HEK293 (cell line): ENCODE results near the gene LPP.

ENCODE experiments used
- CTCF ChIA-PET: fragments of 350-600 bp; formaldehyde crosslinking; extraction: SDS; loops from one replicate; lab custom pipeline; 2021; ENCODE audit warnings: antibody characterized with exemption; lab: Yijun Ruan, JAX
- POLR2A ChIA-PET: fragments of 300-600 bp; formaldehyde crosslinking; extraction: SDS; loops from one replicate; lab custom pipeline; 2020; ENCODE audit warnings: antibody characterized with exemption, inconsistent platforms; lab: Yijun Ruan, JAX
- H3K27ac ChIP-seq: fragments of 200-500 bp; sonication (Bioruptor generic); 2 replicates; pipeline ENCODE4 v1.5.1; 2014; ENCODE audit warnings: low read depth, low read length, control low read depth, inconsistent platforms; ENCODE audit errors: extremely low read depth
- H3K36me3 ChIP-seq, 2 experiments: fragments of 200-500 bp in 1 of 2; sonication (Bioruptor generic) in 1 of 2; 1 replicate in 1 of 2; 2 replicates in 1 of 2; pipeline ENCODE4 v1.5.1; 2014 to 2017; ENCODE audit warnings: inconsistent platforms in 2 of 2, low read length in 2 of 2; ENCODE audit not compliant: control insufficient read depth in 2 of 2, insufficient read depth in 1 of 2
- H3K4me1 ChIP-seq: fragments of 200-500 bp; sonication (Bioruptor generic); 2 replicates; pipeline ENCODE4 v1.5.1; 2014; ENCODE audit warnings: mild to moderate bottlenecking, low read length, inconsistent platforms; ENCODE audit not compliant: control insufficient read depth, insufficient read depth
- H3K4me3 ChIP-seq: 2 replicates; pipeline ENCODE4 v1.5.1; 2011; ENCODE audit warnings: low read depth, mild to moderate bottlenecking, control low read depth, low read length, moderate library complexity
- H3K9me3 ChIP-seq: fragments of 200-500 bp; sonication (Bioruptor generic); 2 replicates; pipeline ENCODE4 v1.5.1; 2014; ENCODE audit warnings: low read depth, low read length, inconsistent platforms; ENCODE audit not compliant: control insufficient read depth, insufficient read depth
- INSM2 ChIP-seq: fragments of 450-650 bp; formaldehyde crosslinking; IDR thresholded peaks from 2 replicates; pipeline ENCODE4 v1.5.1; 2016; ENCODE audit warnings: missing biosample characterization, missing genetic modification characterization
- PRDM1 ChIP-seq: fragments of 450-650 bp; formaldehyde crosslinking; IDR thresholded peaks from 2 replicates; pipeline ENCODE4; 2016; ENCODE audit warnings: missing biosample characterization, missing genetic modification characterization
- TCF7L2 ChIP-seq: IDR thresholded peaks from 2 replicates; pipeline ENCODE4 v1.6.1; 2011; ENCODE audit warnings: low read depth, mild to moderate bottlenecking, inconsistent platforms, low read length, moderate library complexity, borderline replicate concordance
- ZBTB44 ChIP-seq: fragments of 450-650 bp; IDR thresholded peaks from 2 replicates; pipeline ENCODE4 v1.5.1; 2018; ENCODE audit warnings: missing biosample characterization, mild to moderate bottlenecking, missing genetic modification characterization
- ZFHX2 ChIP-seq: fragments of 450-650 bp; formaldehyde crosslinking; conservative IDR thresholded peaks from 2 replicates; pipeline ENCODE4 v1.5.1; 2016; ENCODE audit warnings: missing biosample characterization, missing genetic modification characterization
- ZFP37 ChIP-seq: fragments of 450-650 bp; formaldehyde crosslinking; IDR thresholded peaks from 2 replicates; pipeline ENCODE4 v1.5.1; 2016; ENCODE audit warnings: missing biosample characterization, missing genetic modification characterization
- ZNF132 ChIP-seq: fragments of 450-650 bp; formaldehyde crosslinking; IDR thresholded peaks from 2 replicates; pipeline ENCODE4 v1.5.1; 2017; ENCODE audit warnings: missing biosample characterization, missing genetic modification characterization, borderline replicate concordance
- ZNF157 ChIP-seq: fragments of 450-650 bp; formaldehyde crosslinking; IDR thresholded peaks from 2 replicates; pipeline ENCODE4 v1.5.1; 2016; ENCODE audit warnings: missing biosample characterization, missing genetic modification characterization
- ZNF175 ChIP-seq: fragments of 450-650 bp; formaldehyde crosslinking; IDR thresholded peaks from 2 replicates; pipeline ENCODE4 v1.5.1; 2016; ENCODE audit warnings: missing biosample characterization, missing genetic modification characterization
- ZNF221 ChIP-seq: fragments of 450-650 bp; formaldehyde crosslinking; IDR thresholded peaks from 2 replicates; pipeline ENCODE4 v1.5.1; 2017; ENCODE audit warnings: missing biosample characterization, missing genetic modification characterization, borderline replicate concordance
- ZNF23 ChIP-seq: fragments of 450-650 bp; formaldehyde crosslinking; IDR thresholded peaks from 2 replicates; pipeline ENCODE4 v1.5.1; 2016; ENCODE audit warnings: missing biosample characterization, missing genetic modification characterization, borderline replicate concordance
- ZNF350 ChIP-seq: fragments of 450-650 bp; formaldehyde crosslinking; IDR thresholded peaks from 2 replicates; pipeline ENCODE4 v1.5.0; 2017; ENCODE audit warnings: missing biosample characterization, mild to moderate bottlenecking, missing genetic modification characterization
- ZNF366 ChIP-seq: fragments of 450-650 bp; formaldehyde crosslinking; conservative IDR thresholded peaks from 2 replicates; pipeline ENCODE4 v1.5.1; 2016; ENCODE audit warnings: missing biosample characterization, missing genetic modification characterization
- ZNF423 ChIP-seq: fragments of 450-650 bp; formaldehyde crosslinking; IDR thresholded peaks from 2 replicates; pipeline ENCODE4 v1.5.1; 2016; ENCODE audit warnings: missing biosample characterization, missing genetic modification characterization
- ZNF518A ChIP-seq: fragments of 450-650 bp; formaldehyde crosslinking; conservative IDR thresholded peaks from 2 replicates; pipeline ENCODE4 v1.5.1; 2016; ENCODE audit warnings: low read depth, missing biosample characterization, missing genetic modification characterization
- ZNF530 ChIP-seq: fragments of 450-650 bp; formaldehyde crosslinking; IDR thresholded peaks from 2 replicates; pipeline ENCODE4 v1.5.1; 2016; ENCODE audit warnings: low read depth, missing biosample characterization, missing genetic modification characterization
- ZNF629 ChIP-seq: fragments of 450-650 bp; formaldehyde crosslinking; IDR thresholded peaks from 2 replicates; pipeline ENCODE4 v1.5.1; 2017; ENCODE audit warnings: missing biosample characterization, missing genetic modification characterization
- ZNF639 ChIP-seq: fragments of 450-650 bp; formaldehyde crosslinking; IDR thresholded peaks from 2 replicates; pipeline ENCODE4 v1.5.1; 2016; ENCODE audit warnings: missing biosample characterization, missing genetic modification characterization
- ZNF837 ChIP-seq: fragments of 450-650 bp; formaldehyde crosslinking; IDR thresholded peaks from 2 replicates; pipeline ENCODE4 v1.5.1; 2016; ENCODE audit warnings: missing biosample characterization, missing genetic modification characterization

The LPP gene

GRCh38 chr3:188624384-188624783, 470.4 kb downstream of the LPP start:
- no peaks in the 10 kb centered on the region for H3K9me3 ChIP-seq
- no peaks in the 10 kb centered on the region for H3K36me3 ChIP-seq
- no peaks in the 10 kb centered on the region for H3K4me1 ChIP-seq
- ChIA-PET POLR2A (no interaction called here), CTCF (no interaction called here)
- TF ChIP-seq ZNF423 (tag by site-specific recombination) (no peak), PRDM1 (tag by site-specific recombination) (peak; percentile 94), ZFP37 (tag by site-specific recombination) (no peak), ZNF350 (tag by site-specific recombination) (no peak)
- no peak overlapping the region for H3K27ac ChIP-seq
- no peak overlapping the region for H3K4me3 ChIP-seq

GRCh38 chr3:188624828-188625227, 470.9 kb downstream of the LPP start:
- Histone ChIP-seq H3K36me3 (no peaks in the 10 kb centered on the region), H3K27ac (no peak overlapping the region), H3K4me3 (no peak overlapping the region), H3K9me3 (no peaks in the 10 kb centered on the region), H3K4me1 (no peaks in the 10 kb centered on the region)
- ChIA-PET POLR2A (no interaction called here), CTCF (no interaction called here)
- no peak for TF ChIP-seq ZNF221
- TF ChIP-seq ZNF837 (tag by site-specific recombination), result no peak
- TF ChIP-seq ZNF629 (tag by site-specific recombination), result no peak
- no peak for TF ChIP-seq ZNF157 (tag by site-specific recombination)
- TF ChIP-seq ZNF366, result 0 out of 2 replicates have a peak, but pooled peaks have one; percentile 4
- TF ChIP-seq TCF7L2, result no peak

GRCh38 chr3:188627652-188628051, 473.7 kb downstream of the LPP start:
- Histone ChIP-seq H3K9me3 (no peaks in the 10 kb centered on the region), H3K4me3 (no peak overlapping the region), H3K4me1 (no peaks in the 10 kb centered on the region), H3K27ac (no peak overlapping the region), H3K36me3 (no peaks in the 10 kb centered on the region)
- ChIA-PET POLR2A (no interaction called here), CTCF (no interaction called here)
- TF ChIP-seq ZFHX2 (tag by site-specific recombination) (no peak), ZNF530 (tag by site-specific recombination) (no peak), ZNF175 (no peak)

- H3K4me1 ChIP-seq, result no peaks in the 10 kb centered on the region
- H3K36me3 ChIP-seq, result no peaks in the 10 kb centered on the region
- POLR2A ChIA-PET, result no interaction called here
- no peak overlapping the region for H3K27ac ChIP-seq
- CTCF ChIA-PET, result interaction anchor here (0.6 to 0.7 kb wide), 2 partner anchors 1202 to 1306 kb away, joined by 3 to 6 read pairs; no protein-coding TSS in a partner anchor
- no peak overlapping the region for H3K4me3 ChIP-seq
- H3K9me3 ChIP-seq, result no peaks in the 10 kb centered on the region
- TF ChIP-seq ZBTB44 (tag by site-specific recombination) (no peak), ZNF639 (no peak), INSM2 (no peak), ZNF132 (tag by site-specific recombination) (no peak), ZNF23 (tag by site-specific recombination) (no peak), ZNF837 (tag by site-specific recombination) (no peak), ZNF518A (tag by site-specific recombination) (no peak)
Measured at GRCh38 chr3:188631291-188632010, 477.5 kb downstream of the LPP start.
